HEK293 (cell line): ENCODE data around the gene POLR2E.

Source experiments
- CTCF ChIA-PET: fragments of 350-600 bp; formaldehyde crosslinking; extraction: SDS; loops from one replicate; lab custom pipeline; 2021; ENCODE audit warnings: antibody characterized with exemption; lab: Yijun Ruan, JAX
- POLR2A ChIA-PET: fragments of 300-600 bp; formaldehyde crosslinking; extraction: SDS; loops from one replicate; lab custom pipeline; 2020; ENCODE audit warnings: antibody characterized with exemption, inconsistent platforms; lab: Yijun Ruan, JAX
- H3K27ac ChIP-seq: fragments of 200-500 bp; sonication (Bioruptor generic); 2 replicates; pipeline ENCODE4 v1.5.1; 2014; ENCODE audit warnings: low read depth, low read length, control low read depth, inconsistent platforms; ENCODE audit errors: extremely low read depth
- H3K36me3 ChIP-seq, 2 experiments: fragments of 200-500 bp in 1 of 2; sonication (Bioruptor generic) in 1 of 2; 1 replicate in 1 of 2; 2 replicates in 1 of 2; pipeline ENCODE4 v1.5.1; 2014 to 2017; ENCODE audit warnings: inconsistent platforms in 2 of 2, low read length in 2 of 2; ENCODE audit not compliant: control insufficient read depth in 2 of 2, insufficient read depth in 1 of 2
- H3K4me1 ChIP-seq: fragments of 200-500 bp; sonication (Bioruptor generic); 2 replicates; pipeline ENCODE4 v1.5.1; 2014; ENCODE audit warnings: mild to moderate bottlenecking, low read length, inconsistent platforms; ENCODE audit not compliant: control insufficient read depth, insufficient read depth
- H3K4me3 ChIP-seq: 2 replicates; pipeline ENCODE4 v1.5.1; 2011; ENCODE audit warnings: low read depth, mild to moderate bottlenecking, control low read depth, low read length, moderate library complexity
- H3K9me3 ChIP-seq: fragments of 200-500 bp; sonication (Bioruptor generic); 2 replicates; pipeline ENCODE4 v1.5.1; 2014; ENCODE audit warnings: low read depth, low read length, inconsistent platforms; ENCODE audit not compliant: control insufficient read depth, insufficient read depth
- BCL11B ChIP-seq: fragments of 450-650 bp; formaldehyde crosslinking; IDR thresholded peaks from 2 replicates; pipeline ENCODE4 v1.5.1; 2016; ENCODE audit warnings: low read depth, missing biosample characterization, missing genetic modification characterization
- EGR2 ChIP-seq: fragments of 450-650 bp; formaldehyde crosslinking; IDR thresholded peaks from 2 replicates; pipeline ENCODE4 v1.5.1; 2016; ENCODE audit warnings: low read depth, missing biosample characterization, missing genetic modification characterization
- ELK4 ChIP-seq: IDR thresholded peaks from 2 replicates; pipeline ENCODE4 v1.6.1; 2011; ENCODE audit warnings: mild to moderate bottlenecking, low read depth, low read length, borderline replicate concordance
- SETDB1 ChIP-seq: IDR thresholded peaks from one replicate; pipeline ENCODE4 v1.6.1; 2017; ENCODE audit warnings: mild to moderate bottlenecking, low read length, moderate library complexity, mixed read lengths; ENCODE audit not compliant: insufficient read length
- SP3 ChIP-seq: fragments of 450-650 bp; formaldehyde crosslinking; IDR thresholded peaks from 2 replicates; pipeline ENCODE4 v1.5.1; 2016; ENCODE audit warnings: missing biosample characterization, missing genetic modification characterization
- WT1 ChIP-seq: fragments of 450-650 bp; formaldehyde crosslinking; IDR thresholded peaks from 2 replicates; pipeline ENCODE4 v1.5.1; 2016; ENCODE audit warnings: missing biosample characterization, missing genetic modification characterization
- YY2 ChIP-seq: fragments of 450-650 bp; formaldehyde crosslinking; IDR thresholded peaks from 2 replicates; pipeline ENCODE4 v1.5.1; 2016; ENCODE audit warnings: missing biosample characterization, missing genetic modification characterization
- ZBTB8A ChIP-seq: fragments of 450-650 bp; formaldehyde crosslinking; IDR thresholded peaks from 2 replicates; pipeline ENCODE4 v1.5.1; 2016; ENCODE audit warnings: missing biosample characterization, missing genetic modification characterization
- ZFHX2 ChIP-seq: fragments of 450-650 bp; formaldehyde crosslinking; conservative IDR thresholded peaks from 2 replicates; pipeline ENCODE4 v1.5.1; 2016; ENCODE audit warnings: missing biosample characterization, missing genetic modification characterization
- ZFP3 ChIP-seq: fragments of 450-650 bp; formaldehyde crosslinking; IDR thresholded peaks from 2 replicates; pipeline ENCODE4 v1.5.1; 2016; ENCODE audit warnings: low read depth, missing biosample characterization, missing genetic modification characterization
- ZNF114 ChIP-seq: fragments of 450-650 bp; formaldehyde crosslinking; IDR thresholded peaks from 2 replicates; pipeline ENCODE4 v1.5.0; 2017; ENCODE audit warnings: missing biosample characterization, missing genetic modification characterization
- ZNF155 ChIP-seq: fragments of 450-650 bp; formaldehyde crosslinking; IDR thresholded peaks from 2 replicates; pipeline ENCODE4 v1.5.1; 2016; ENCODE audit warnings: missing biosample characterization, missing genetic modification characterization
- ZNF211 ChIP-seq: fragments of 450-650 bp; formaldehyde crosslinking; IDR thresholded peaks from 2 replicates; pipeline ENCODE4 v1.5.1; 2016; ENCODE audit warnings: low read depth, missing biosample characterization, missing genetic modification characterization
- ZNF311 ChIP-seq: fragments of 450-650 bp; formaldehyde crosslinking; IDR thresholded peaks from 2 replicates; pipeline ENCODE4 v1.5.1; 2017; ENCODE audit warnings: missing biosample characterization, missing genetic modification characterization, borderline replicate concordance
- ZNF324 ChIP-seq: fragments of 450-650 bp; formaldehyde crosslinking; IDR thresholded peaks from 2 replicates; pipeline ENCODE4 v1.5.1; 2016; ENCODE audit warnings: missing biosample characterization, missing genetic modification characterization
- ZNF626 ChIP-seq: fragments of 450-650 bp; sonication (Bioruptor Pico); formaldehyde crosslinking; IDR thresholded peaks from 2 replicates; pipeline ENCODE4 v1.5.1; 2018; ENCODE audit warnings: missing biosample characterization, missing genetic modification characterization, inconsistent platforms
- ZNF654 ChIP-seq: fragments of 450-650 bp; formaldehyde crosslinking; IDR thresholded peaks from 2 replicates; pipeline ENCODE4 v1.5.1; 2016; ENCODE audit warnings: low read depth, missing biosample characterization, missing genetic modification characterization
- ZNF747 ChIP-seq: fragments of 450-650 bp; formaldehyde crosslinking; IDR thresholded peaks from 2 replicates; pipeline ENCODE4 v1.5.1; 2016; ENCODE audit warnings: missing biosample characterization, missing genetic modification characterization
- ZNF785 ChIP-seq: fragments of 450-650 bp; formaldehyde crosslinking; IDR thresholded peaks from 2 replicates; pipeline ENCODE4 v1.5.1; 2016; ENCODE audit warnings: missing biosample characterization, missing genetic modification characterization
- TF ChIP-seq, protein P1 (sequence below): sonication (generic); formaldehyde crosslinking; IDR thresholded peaks from 2 replicates; pipeline ENCODE4 v1.8.1; 2022; ENCODE audit warnings: mild to moderate bottlenecking, moderate library complexity, missing genetic modification reagents
- TF ChIP-seq, protein P2 (sequence below): fragments of 450-650 bp; formaldehyde crosslinking; IDR thresholded peaks from 2 replicates; pipeline ENCODE4 v1.5.1; 2016; ENCODE audit warnings: missing biosample characterization, missing genetic modification characterization, borderline replicate concordance
- TF ChIP-seq, protein P3 (sequence below): fragments of 450-650 bp; formaldehyde crosslinking; IDR thresholded peaks from 2 replicates; pipeline ENCODE4 v1.5.1; 2016; ENCODE audit warnings: missing biosample characterization, missing genetic modification characterization
- TF ChIP-seq, protein P4 (sequence below): fragments of 450-650 bp; formaldehyde crosslinking; IDR thresholded peaks from 2 replicates; pipeline ENCODE4 v1.5.1; 2016; ENCODE audit warnings: missing biosample characterization, missing genetic modification characterization

The POLR2E gene

DNA sequence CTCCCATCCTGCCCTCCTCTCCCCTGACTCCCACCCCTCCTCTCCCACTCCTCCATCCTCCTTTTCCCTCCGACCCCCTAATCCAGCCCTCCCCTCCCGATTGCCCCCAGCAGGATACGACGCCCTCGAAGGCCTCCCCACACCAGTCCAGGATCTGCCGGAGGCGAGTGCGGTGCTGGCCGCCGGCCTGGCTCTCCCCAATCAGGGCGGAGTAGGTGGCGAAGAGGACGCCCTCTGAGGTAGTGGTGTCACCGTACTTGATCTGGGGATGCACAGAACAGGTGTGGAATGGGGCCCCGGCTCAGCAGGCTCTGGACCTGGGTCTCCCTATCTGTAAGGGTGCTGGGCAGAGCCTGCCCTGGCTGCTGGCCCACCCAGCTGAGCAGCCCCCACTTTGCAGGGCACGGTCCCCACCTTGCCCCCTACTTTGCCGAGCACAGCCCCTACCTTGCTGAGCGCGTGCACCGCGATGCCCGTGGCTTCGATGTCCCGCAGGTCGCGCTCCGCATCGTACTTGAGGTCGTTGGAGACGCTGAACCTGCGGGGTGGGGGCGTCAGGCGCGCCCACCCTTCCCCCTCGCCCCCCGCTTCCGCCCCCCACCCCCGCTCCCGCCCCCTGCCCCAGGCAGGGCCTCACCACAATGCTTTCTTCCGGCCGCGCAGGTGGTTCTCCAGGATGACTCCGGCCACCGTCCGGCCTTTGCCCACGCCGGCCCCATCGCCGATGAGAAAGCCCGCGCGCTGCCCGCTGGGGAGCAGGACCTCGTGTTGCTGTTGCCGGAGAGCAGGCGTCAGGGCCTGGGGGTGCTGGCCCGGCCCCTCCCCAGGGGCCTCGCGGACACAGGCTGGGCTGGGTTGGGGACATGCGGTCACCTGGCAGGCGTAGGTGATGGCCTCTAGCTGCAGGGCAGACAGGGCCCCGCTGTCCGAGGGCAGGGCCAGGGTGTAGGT is 27.1 kb upstream of the POLR2E start:
- Histone ChIP-seq H3K27ac (no peak overlapping the region), H3K36me3 (peaks cover 7 to 59% of the 10 kb centered on the region in 2 experiments; a peak in 2 of 3 replicates), H3K4me1 (no peaks in the 10 kb centered on the region), H3K4me3 (no peak overlapping the region), H3K9me3 (no peaks in the 10 kb centered on the region)
- POLR2A ChIA-PET, result interaction anchor here (1.0 kb wide), 2 partner anchors 65 to 147 kb away, joined by 4 read pairs; partner anchors contain the start of gene CIRBP
- CTCF ChIA-PET, result no interaction called here
- TF ChIP-seq, protein P1, sequence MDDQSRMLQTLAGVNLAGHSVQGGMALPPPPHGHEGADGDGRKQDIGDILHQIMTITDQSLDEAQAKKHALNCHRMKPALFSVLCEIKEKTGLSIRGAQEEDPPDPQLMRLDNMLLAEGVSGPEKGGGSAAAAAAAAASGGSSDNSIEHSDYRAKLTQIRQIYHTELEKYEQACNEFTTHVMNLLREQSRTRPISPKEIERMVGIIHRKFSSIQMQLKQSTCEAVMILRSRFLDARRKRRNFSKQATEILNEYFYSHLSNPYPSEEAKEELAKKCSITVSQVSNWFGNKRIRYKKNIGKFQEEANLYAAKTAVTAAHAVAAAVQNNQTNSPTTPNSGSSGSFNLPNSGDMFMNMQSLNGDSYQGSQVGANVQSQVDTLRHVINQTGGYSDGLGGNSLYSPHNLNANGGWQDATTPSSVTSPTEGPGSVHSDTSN (CRISPR knock-in tag), result no peak
- TF ChIP-seq ZNF114 (tag by site-specific recombination) (no peak), ZFP3 (no peak), ZBTB8A (tag by site-specific recombination) (no peak), ELK4 (no peak), ZNF324 (tag by site-specific recombination) (no peak), YY2 (no peak), ZNF785 (tag by site-specific recombination) (no peak), ZNF311 (no peak), ZNF155 (tag by site-specific recombination) (no peak), WT1 (tag by site-specific recombination) (no peak), ZNF626 (tag by site-specific recombination) (no peak), BCL11B (tag by site-specific recombination) (0 out of 2 replicates have a peak, but pooled peaks have one; percentile 23), ZNF211 (tag by site-specific recombination) (no peak), SETDB1 (no peak), EGR2 (tag by site-specific recombination) (peak; percentile 37; the same call in 1 of the 2 replicates), SP3 (no peak), ZNF747 (no peak), ZFHX2 (peak; percentile 23; the same call in 1 of the 2 replicates), ZNF654 (tag by site-specific recombination) (no peak)
- TF ChIP-seq, protein P2, sequence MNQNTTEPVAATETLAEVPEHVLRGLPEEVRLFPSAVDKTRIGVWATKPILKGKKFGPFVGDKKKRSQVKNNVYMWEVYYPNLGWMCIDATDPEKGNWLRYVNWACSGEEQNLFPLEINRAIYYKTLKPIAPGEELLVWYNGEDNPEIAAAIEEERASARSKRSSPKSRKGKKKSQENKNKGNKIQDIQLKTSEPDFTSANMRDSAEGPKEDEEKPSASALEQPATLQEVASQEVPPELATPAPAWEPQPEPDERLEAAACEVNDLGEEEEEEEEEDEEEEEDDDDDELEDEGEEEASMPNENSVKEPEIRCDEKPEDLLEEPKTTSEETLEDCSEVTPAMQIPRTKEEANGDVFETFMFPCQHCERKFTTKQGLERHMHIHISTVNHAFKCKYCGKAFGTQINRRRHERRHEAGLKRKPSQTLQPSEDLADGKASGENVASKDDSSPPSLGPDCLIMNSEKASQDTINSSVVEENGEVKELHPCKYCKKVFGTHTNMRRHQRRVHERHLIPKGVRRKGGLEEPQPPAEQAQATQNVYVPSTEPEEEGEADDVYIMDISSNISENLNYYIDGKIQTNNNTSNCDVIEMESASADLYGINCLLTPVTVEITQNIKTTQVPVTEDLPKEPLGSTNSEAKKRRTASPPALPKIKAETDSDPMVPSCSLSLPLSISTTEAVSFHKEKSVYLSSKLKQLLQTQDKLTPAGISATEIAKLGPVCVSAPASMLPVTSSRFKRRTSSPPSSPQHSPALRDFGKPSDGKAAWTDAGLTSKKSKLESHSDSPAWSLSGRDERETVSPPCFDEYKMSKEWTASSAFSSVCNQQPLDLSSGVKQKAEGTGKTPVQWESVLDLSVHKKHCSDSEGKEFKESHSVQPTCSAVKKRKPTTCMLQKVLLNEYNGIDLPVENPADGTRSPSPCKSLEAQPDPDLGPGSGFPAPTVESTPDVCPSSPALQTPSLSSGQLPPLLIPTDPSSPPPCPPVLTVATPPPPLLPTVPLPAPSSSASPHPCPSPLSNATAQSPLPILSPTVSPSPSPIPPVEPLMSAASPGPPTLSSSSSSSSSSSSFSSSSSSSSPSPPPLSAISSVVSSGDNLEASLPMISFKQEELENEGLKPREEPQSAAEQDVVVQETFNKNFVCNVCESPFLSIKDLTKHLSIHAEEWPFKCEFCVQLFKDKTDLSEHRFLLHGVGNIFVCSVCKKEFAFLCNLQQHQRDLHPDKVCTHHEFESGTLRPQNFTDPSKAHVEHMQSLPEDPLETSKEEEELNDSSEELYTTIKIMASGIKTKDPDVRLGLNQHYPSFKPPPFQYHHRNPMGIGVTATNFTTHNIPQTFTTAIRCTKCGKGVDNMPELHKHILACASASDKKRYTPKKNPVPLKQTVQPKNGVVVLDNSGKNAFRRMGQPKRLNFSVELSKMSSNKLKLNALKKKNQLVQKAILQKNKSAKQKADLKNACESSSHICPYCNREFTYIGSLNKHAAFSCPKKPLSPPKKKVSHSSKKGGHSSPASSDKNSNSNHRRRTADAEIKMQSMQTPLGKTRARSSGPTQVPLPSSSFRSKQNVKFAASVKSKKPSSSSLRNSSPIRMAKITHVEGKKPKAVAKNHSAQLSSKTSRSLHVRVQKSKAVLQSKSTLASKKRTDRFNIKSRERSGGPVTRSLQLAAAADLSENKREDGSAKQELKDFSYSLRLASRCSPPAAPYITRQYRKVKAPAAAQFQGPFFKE (tag by site-specific recombination), result no peak
- TF ChIP-seq, protein P3, sequence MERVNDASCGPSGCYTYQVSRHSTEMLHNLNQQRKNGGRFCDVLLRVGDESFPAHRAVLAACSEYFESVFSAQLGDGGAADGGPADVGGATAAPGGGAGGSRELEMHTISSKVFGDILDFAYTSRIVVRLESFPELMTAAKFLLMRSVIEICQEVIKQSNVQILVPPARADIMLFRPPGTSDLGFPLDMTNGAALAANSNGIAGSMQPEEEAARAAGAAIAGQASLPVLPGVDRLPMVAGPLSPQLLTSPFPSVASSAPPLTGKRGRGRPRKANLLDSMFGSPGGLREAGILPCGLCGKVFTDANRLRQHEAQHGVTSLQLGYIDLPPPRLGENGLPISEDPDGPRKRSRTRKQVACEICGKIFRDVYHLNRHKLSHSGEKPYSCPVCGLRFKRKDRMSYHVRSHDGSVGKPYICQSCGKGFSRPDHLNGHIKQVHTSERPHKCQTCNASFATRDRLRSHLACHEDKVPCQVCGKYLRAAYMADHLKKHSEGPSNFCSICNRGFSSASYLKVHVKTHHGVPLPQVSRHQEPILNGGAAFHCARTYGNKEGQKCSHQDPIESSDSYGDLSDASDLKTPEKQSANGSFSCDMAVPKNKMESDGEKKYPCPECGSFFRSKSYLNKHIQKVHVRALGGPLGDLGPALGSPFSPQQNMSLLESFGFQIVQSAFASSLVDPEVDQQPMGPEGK, result 0 out of 2 replicates have a peak, but pooled peaks have one; percentile 29
- TF ChIP-seq, protein P4, sequence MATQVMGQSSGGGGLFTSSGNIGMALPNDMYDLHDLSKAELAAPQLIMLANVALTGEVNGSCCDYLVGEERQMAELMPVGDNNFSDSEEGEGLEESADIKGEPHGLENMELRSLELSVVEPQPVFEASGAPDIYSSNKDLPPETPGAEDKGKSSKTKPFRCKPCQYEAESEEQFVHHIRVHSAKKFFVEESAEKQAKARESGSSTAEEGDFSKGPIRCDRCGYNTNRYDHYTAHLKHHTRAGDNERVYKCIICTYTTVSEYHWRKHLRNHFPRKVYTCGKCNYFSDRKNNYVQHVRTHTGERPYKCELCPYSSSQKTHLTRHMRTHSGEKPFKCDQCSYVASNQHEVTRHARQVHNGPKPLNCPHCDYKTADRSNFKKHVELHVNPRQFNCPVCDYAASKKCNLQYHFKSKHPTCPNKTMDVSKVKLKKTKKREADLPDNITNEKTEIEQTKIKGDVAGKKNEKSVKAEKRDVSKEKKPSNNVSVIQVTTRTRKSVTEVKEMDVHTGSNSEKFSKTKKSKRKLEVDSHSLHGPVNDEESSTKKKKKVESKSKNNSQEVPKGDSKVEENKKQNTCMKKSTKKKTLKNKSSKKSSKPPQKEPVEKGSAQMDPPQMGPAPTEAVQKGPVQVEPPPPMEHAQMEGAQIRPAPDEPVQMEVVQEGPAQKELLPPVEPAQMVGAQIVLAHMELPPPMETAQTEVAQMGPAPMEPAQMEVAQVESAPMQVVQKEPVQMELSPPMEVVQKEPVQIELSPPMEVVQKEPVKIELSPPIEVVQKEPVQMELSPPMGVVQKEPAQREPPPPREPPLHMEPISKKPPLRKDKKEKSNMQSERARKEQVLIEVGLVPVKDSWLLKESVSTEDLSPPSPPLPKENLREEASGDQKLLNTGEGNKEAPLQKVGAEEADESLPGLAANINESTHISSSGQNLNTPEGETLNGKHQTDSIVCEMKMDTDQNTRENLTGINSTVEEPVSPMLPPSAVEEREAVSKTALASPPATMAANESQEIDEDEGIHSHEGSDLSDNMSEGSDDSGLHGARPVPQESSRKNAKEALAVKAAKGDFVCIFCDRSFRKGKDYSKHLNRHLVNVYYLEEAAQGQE, result no peak
